Suprapubic skin (tissue), 4 donors: ENCODE measurements around the gene RYR3. TPM values are rescaled to one million over a fixed set of nuclear protein-coding genes. Genes with fewer than 3 reads are reported as not detected.

ENCODE experiments used
- DNase-seq, 2 donors: peaks; one replicate each; pipeline ENCODE4 v3.0.0-alpha.2; 2019; ENCODE audit warnings: low spot score in 2 of 2
- H3K27ac ChIP-seq: fragments of 200-600 bp; sonication (generic); one replicate; pipeline ENCODE4 v1.5.1; 2019
- H3K27me3 ChIP-seq: fragments of 200-600 bp; sonication (generic); one replicate; pipeline ENCODE4 v1.5.1; 2019
- H3K36me3 ChIP-seq: fragments of 200-600 bp; sonication (generic); one replicate; pipeline ENCODE4 v1.5.1; 2019
- H3K4me1 ChIP-seq: fragments of 200-600 bp; sonication (generic); one replicate; pipeline ENCODE4 v1.5.1; 2019
- H3K4me3 ChIP-seq: fragments of 200-600 bp; sonication (generic); one replicate; pipeline ENCODE4 v1.5.1; 2019; ENCODE audit warnings: mild to moderate bottlenecking
- H3K9me3 ChIP-seq: fragments of 200-600 bp; sonication (generic); one replicate; pipeline ENCODE4 v1.5.1; 2019
- EP300 ChIP-seq: sonication (generic); formaldehyde crosslinking; IDR thresholded peaks from one replicate; pipeline ENCODE4 v1.6.1; 2017; ENCODE audit warnings: antibody characterized with exemption
- POLR2A ChIP-seq, 2 donors: fragments of 450-650 bp; IDR thresholded peaks; one replicate each; pipeline ENCODE4 v1.6.1; 2017; ENCODE audit warnings: antibody characterized with exemption in 2 of 2, mild to moderate bottlenecking in 2 of 2, moderate library complexity in 2 of 2
- POLR2AphosphoS5 ChIP-seq, 3 donors: sonication (generic); formaldehyde crosslinking; IDR thresholded peaks; one replicate each; pipeline ENCODE4 v1.6.1; 2017; ENCODE audit warnings: antibody characterized with exemption in 3 of 3
- WGBS: methylation state at CpG from one replicate; pipeline ENCODE4 v1.1.5; 2018; 5-methylcytosine and 5-hydroxymethylcytosine counted together
- total RNA-seq, 4 donors: library from RNA; depleted of rRNA; stranded (reverse); fragments of >200 nt; gene quantifications; one replicate each; pipeline ENCODE4 v1.1.0, GENCODE V29; 2016
- TF ChIP-seq, protein P1 (sequence below), 2 donors: fragments of 200-600 bp in 1 of 2; fragments of 450-650 bp in 1 of 2; sonication (generic) in 1 of 2; IDR thresholded peaks; one replicate each; pipeline ENCODE4 v1.5.1; 2016 to 2019; ENCODE audit warnings: antibody characterized with exemption in 2 of 2, mild to moderate bottlenecking in 1 of 2, moderate library complexity in 1 of 2

The RYR3 gene
- total RNA-seq, 4 donors from 2014 or later = 0.38 to 2.0 (median 0.80) TPM

DNA sequence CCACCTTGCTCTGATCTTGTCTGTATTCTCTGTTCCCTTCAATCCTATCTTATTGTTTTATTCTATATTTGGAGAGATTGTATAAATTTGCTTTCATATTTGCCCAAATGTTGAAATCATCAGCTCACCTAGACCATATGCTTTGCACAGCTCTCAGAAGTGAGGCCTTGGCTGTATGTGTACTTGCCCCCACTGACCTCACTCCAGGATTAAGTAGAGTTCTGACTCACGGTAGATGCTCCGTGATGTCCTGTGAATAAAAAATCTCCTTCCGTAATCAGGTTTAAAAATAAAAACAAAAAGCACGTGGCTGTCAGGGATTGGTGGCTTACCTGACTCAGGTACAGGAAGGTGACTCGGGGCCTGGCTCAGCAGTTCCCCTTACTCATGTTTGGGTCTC is 162.2 kb downstream of the RYR3 start:
- Histone ChIP-seq H3K9me3 (no peaks in the 10 kb centered on the region), H3K4me3 (no peak overlapping the region), H3K4me1 (no peaks in the 10 kb centered on the region), H3K27ac (no peak overlapping the region), H3K36me3 (no peaks in the 10 kb centered on the region), H3K27me3 (no peaks in the 10 kb centered on the region)
- DNase-seq = no peak
- TF ChIP-seq EP300 (no peak), POLR2A (IDR thresholded peaks at IDR 0.05) (no peak), POLR2AphosphoS5 (IDR thresholded peaks at IDR 0.05) (no peak)
- TF ChIP-seq, protein P1, sequence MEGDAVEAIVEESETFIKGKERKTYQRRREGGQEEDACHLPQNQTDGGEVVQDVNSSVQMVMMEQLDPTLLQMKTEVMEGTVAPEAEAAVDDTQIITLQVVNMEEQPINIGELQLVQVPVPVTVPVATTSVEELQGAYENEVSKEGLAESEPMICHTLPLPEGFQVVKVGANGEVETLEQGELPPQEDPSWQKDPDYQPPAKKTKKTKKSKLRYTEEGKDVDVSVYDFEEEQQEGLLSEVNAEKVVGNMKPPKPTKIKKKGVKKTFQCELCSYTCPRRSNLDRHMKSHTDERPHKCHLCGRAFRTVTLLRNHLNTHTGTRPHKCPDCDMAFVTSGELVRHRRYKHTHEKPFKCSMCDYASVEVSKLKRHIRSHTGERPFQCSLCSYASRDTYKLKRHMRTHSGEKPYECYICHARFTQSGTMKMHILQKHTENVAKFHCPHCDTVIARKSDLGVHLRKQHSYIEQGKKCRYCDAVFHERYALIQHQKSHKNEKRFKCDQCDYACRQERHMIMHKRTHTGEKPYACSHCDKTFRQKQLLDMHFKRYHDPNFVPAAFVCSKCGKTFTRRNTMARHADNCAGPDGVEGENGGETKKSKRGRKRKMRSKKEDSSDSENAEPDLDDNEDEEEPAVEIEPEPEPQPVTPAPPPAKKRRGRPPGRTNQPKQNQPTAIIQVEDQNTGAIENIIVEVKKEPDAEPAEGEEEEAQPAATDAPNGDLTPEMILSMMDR (IDR thresholded peaks at IDR 0.05) = no peak
- WGBS = 85% methylated on average over 5 of the region's 5 CpGs

DNA sequence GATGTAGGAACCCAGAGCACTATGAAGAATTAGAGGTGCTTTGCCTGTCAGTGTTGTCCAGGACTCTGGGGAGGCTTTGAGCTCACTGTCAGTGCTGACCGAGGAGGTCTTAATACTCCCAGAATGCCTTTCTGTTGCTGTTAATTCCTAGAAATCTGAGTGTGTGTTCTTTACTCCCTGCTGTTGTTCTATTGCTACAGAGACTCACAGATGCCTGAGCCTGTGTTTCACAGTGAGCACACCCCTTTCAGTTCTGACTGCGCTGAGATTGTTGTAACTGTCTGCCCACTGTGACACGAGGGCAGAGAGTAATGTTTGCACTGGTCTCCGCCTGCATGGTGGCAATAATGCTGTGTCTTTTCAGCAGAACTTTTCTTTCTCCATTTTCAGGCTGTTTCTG is 162.9 kb downstream of the RYR3 start:
- no peak overlapping the region for H3K27ac ChIP-seq
- WGBS = 86% methylated on average over 4 of the region's 4 CpGs
- DNase-seq = no peak
- TF ChIP-seq, protein P1 (IDR thresholded peaks at IDR 0.05) = no peak
- H3K27me3 ChIP-seq = no peaks in the 10 kb centered on the region
- no peaks in the 10 kb centered on the region for H3K4me1 ChIP-seq
- no peaks in the 10 kb centered on the region for H3K36me3 ChIP-seq
- no peak overlapping the region for H3K4me3 ChIP-seq
- H3K9me3 ChIP-seq = no peaks in the 10 kb centered on the region

DNA sequence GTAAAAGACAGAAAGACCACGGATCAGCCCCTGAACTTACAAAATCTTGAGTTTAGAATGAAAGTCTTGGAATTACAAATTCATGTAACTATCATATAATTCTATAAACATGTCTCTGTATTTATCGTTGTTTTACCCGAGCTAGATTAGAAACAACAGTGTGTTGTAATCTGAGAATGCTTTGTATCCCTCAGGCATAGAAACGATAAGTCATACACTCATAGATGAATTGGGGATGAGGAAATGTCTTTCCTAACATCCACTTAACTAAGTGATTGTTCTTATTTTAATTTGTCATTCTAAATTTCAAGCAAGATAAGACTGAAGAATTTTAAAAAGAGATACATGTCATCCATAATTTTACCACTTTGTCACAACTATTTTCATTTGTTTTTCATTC is 165.3 kb downstream of the RYR3 start:
- Histone ChIP-seq H3K27ac (no peak overlapping the region), H3K4me3 (no peak overlapping the region), H3K27me3 (no peaks in the 10 kb centered on the region), H3K36me3 (no peaks in the 10 kb centered on the region), H3K4me1 (no peaks in the 10 kb centered on the region), H3K9me3 (no peaks in the 10 kb centered on the region)
- no peak for DNase-seq
- TF ChIP-seq, protein P1 (IDR thresholded peaks at IDR 0.05) = no peak
- no peak for TF ChIP-seq POLR2A (IDR thresholded peaks at IDR 0.05)
- TF ChIP-seq EP300 = no peak
- TF ChIP-seq POLR2AphosphoS5 (IDR thresholded peaks at IDR 0.05) = no peak
- WGBS = 44% methylated on average over 4 of the region's 4 CpGs

DNA sequence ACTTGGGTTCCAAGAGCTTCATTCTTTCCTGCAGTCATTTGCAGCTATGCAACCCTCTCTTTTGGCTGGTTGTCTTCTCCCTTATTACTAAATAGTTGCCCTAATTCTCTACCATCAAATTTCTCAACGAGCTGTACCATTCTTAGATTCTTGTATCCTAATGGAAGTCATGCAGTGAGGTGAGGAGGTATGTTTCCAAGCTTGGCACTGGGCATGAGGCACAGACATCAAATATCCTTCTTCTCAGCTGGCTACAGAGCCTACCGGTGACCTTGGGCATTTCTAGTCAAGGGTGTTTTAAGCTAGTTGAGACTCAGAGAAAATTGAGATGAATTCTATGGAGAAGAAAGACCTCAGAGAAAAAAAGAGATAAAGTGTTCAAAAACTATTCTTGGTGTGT is 166.1 kb downstream of the RYR3 start:
- no peaks in the 10 kb centered on the region for H3K27me3 ChIP-seq
- TF ChIP-seq EP300 = no peak
- TF ChIP-seq, protein P1 (IDR thresholded peaks at IDR 0.05) = no peak
- no peak for TF ChIP-seq POLR2A (IDR thresholded peaks at IDR 0.05)
- TF ChIP-seq POLR2AphosphoS5 (IDR thresholded peaks at IDR 0.05) = no peak
- H3K27ac ChIP-seq = no peak overlapping the region
- WGBS = 93% methylated on average over 2 of the region's 2 CpGs
- no peak overlapping the region for H3K4me3 ChIP-seq
- DNase-seq = no peak
- H3K9me3 ChIP-seq = no peaks in the 10 kb centered on the region
- no peaks in the 10 kb centered on the region for H3K36me3 ChIP-seq
- no peaks in the 10 kb centered on the region for H3K4me1 ChIP-seq

DNA sequence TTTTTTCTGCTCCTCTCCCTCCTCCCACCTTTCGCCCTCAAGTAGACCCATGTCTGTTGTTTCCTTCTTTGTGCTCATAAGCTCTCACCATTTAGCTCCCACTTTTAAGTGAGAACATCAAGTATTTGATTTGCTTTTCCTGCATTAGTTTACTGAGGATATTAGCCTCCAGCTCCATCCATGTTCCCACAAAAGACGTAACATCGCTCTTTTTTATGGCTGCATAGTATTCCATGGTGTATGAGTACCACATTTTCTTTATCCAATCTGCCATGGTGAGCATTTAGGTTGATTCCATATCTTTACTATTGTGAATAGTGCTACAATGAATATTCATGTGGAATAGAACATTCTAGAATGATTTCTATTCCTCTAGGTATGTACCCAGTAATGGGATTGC is 178.6 kb downstream of the RYR3 start:
- TF ChIP-seq, protein P1 (IDR thresholded peaks at IDR 0.05) = no peak
- TF ChIP-seq POLR2A (IDR thresholded peaks at IDR 0.05) = no peak
- TF ChIP-seq EP300 = no peak
- TF ChIP-seq POLR2AphosphoS5 (IDR thresholded peaks at IDR 0.05) = no peak

More for the DNA sequence above, 178.6 kb downstream of the RYR3 start:
- H3K4me3 ChIP-seq = no peak overlapping the region
- H3K36me3 ChIP-seq = no peaks in the 10 kb centered on the region
- no peaks in the 10 kb centered on the region for H3K27me3 ChIP-seq
- H3K4me1 ChIP-seq = no peaks in the 10 kb centered on the region
- no peak for DNase-seq
- H3K27ac ChIP-seq = no peak overlapping the region
- no peaks in the 10 kb centered on the region for H3K9me3 ChIP-seq
- WGBS = 97% methylated on average over 3 of the region's 3 CpGs
